Karpas-422 (cell line): ENCODE measurements around the gene FAM9A. TPM values are rescaled to one million over a fixed set of nuclear protein-coding genes. Genes with fewer than 3 reads are reported as not detected.

Experiments used
- DNase-seq: peaks from one replicate; pipeline ENCODE4 v3.0.0-alpha.2; 2015
- H2AFZ ChIP-seq: fragments of 200-600 bp; sonication (generic); 2 replicates; pipeline ENCODE4 v1.6.1; 2014; ENCODE audit warnings: antibody characterized with exemption, low read length, mixed read lengths
- H3K27ac ChIP-seq: fragments of 200-600 bp; sonication (generic); 2 replicates; pipeline ENCODE4 v1.5.1; 2014; ENCODE audit warnings: mild to moderate bottlenecking, low read length, moderate library complexity
- H3K27me3 ChIP-seq: fragments of 200-600 bp; sonication (generic); 2 replicates; pipeline ENCODE4 v1.6.1; 2014; ENCODE audit warnings: low read length, mixed read lengths
- H3K36me3 ChIP-seq: fragments of 200-600 bp; sonication (generic); 2 replicates; pipeline ENCODE4 v1.6.1; 2014; ENCODE audit warnings: low read length, mixed read lengths; ENCODE audit not compliant: insufficient read depth
- H3K4me1 ChIP-seq: fragments of 200-600 bp; sonication (generic); 2 replicates; pipeline ENCODE4 v1.6.1; 2014; ENCODE audit warnings: mild to moderate bottlenecking, low read length, mixed read lengths
- H3K4me2 ChIP-seq: fragments of 200-600 bp; sonication (generic); 2 replicates; pipeline ENCODE4 v1.6.1; 2014; ENCODE audit warnings: low read length, low read depth, mild to moderate bottlenecking; ENCODE audit not compliant: poor library complexity, severe bottlenecking
- H3K4me3 ChIP-seq: fragments of 200-600 bp; sonication (generic); 2 replicates; pipeline ENCODE4 v1.5.1; 2014; ENCODE audit warnings: mild to moderate bottlenecking, antibody characterized with exemption, low read length, mixed read lengths
- H3K79me2 ChIP-seq: fragments of 200-600 bp; sonication (generic); 2 replicates; pipeline ENCODE4 v1.6.1; 2014; ENCODE audit warnings: mild to moderate bottlenecking, low read length, mixed read lengths
- H3K9ac ChIP-seq: fragments of 200-600 bp; sonication (generic); 2 replicates; pipeline ENCODE4 v1.6.0; 2014; ENCODE audit warnings: low read length
- H3K9me2 ChIP-seq: fragments of 200-600 bp; sonication (generic), shearing (Covaris generic); replicated peaks from 2 replicates; pipeline ENCODE4 v1.6.0; 2014; ENCODE audit warnings: mild to moderate bottlenecking, low read length, moderate library complexity; ENCODE audit not compliant: insufficient read depth
- H3K9me3 ChIP-seq: fragments of 300-700, 200-600 bp; sonication (generic); 2 replicates; pipeline ENCODE4 v1.6.1; 2014; ENCODE audit warnings: low read length, mixed read lengths
- H4K20me1 ChIP-seq: fragments of 200-600 bp; sonication (generic); 2 replicates; pipeline ENCODE4 v1.6.1; 2014; ENCODE audit warnings: mild to moderate bottlenecking, antibody characterized with exemption, low read length, low read depth; ENCODE audit not compliant: insufficient read depth
- total RNA-seq: library from RNA; depleted of rRNA; stranded (reverse); fragments of >200 nt; shearing (Covaris generic); gene quantifications from 2 replicates; pipeline ENCODE4 v1.2.3, GENCODE V29; 2014; ENCODE audit warnings: low replicate concordance; rRNA removed

The FAM9A gene
- not detected in 2 replicates for total RNA-seq

DNA sequence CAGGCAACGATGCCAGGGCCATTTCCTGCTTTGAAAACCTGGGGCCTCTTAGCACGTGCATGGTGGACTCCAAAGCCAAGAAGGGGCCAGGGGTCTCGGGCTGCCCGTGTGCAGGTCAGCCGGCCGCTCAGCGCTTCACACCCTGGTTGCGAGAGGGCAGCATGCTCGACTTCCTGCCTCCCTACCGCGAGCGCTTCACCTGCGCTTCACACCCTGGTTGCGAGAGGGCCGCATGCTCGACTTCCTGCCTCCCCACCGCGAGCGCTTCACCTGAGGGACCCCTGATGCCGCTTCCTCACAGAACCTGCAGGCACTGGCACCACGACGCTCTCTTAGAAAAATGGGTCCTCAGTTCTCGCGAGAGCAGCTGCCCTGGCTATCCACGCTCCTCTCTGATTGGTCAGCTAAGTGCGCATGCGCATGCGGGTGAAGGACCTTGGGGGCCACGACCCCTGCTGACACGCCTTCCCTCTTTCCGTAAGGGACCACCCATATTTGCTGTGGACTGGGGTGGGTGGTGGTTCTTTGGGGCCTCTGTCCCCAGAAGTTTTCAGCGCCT, at the start of gene FAM9A:
Gene FAM9A (minus strand): TSS at position 343 of the 559 bp plus-strand sequence. CDS start 1,212 bp downstream, outside the sequence.
- no peaks in the 10 kb centered on the region for H4K20me1 ChIP-seq
- no peaks in the 10 kb centered on the region for H3K9me2 ChIP-seq
- no peak within 1 kb of the TSS for H3K4me2 ChIP-seq
- H3K4me3 ChIP-seq = no peak within 1 kb of the TSS
- no peak within 1 kb of the TSS for H3K27ac ChIP-seq
- no peak within 1 kb of the TSS for H3K9ac ChIP-seq
- H3K9me3 ChIP-seq = no peaks in the 10 kb centered on the region
- no peaks in the 10 kb centered on the region for H3K27me3 ChIP-seq
- no peaks in the 10 kb centered on the region for H3K36me3 ChIP-seq
- H3K4me1 ChIP-seq = no peaks in the 10 kb centered on the region
- DNase-seq = no peak
- H2AFZ ChIP-seq = no peak within 1 kb of the TSS
- H3K79me2 ChIP-seq = no peaks in the 10 kb centered on the region

GRCh38 chrX:8850478-8850877, 49.3 kb upstream of the FAM9A start:
- Histone ChIP-seq H3K4me1 (no peaks in the 10 kb centered on the region), H3K4me3 (no peak overlapping the region), H3K9me3 (no peaks in the 10 kb centered on the region), H3K9ac (no peak overlapping the region), H3K36me3 (no peaks in the 10 kb centered on the region), H3K27ac (no peak overlapping the region), H2AFZ (no peak overlapping the region), H3K9me2 (no peaks in the 10 kb centered on the region), H4K20me1 (no peaks in the 10 kb centered on the region), H3K27me3 (no peaks in the 10 kb centered on the region), H3K4me2 (no peak overlapping the region), H3K79me2 (no peaks in the 10 kb centered on the region)
- no peak for DNase-seq

DNA sequence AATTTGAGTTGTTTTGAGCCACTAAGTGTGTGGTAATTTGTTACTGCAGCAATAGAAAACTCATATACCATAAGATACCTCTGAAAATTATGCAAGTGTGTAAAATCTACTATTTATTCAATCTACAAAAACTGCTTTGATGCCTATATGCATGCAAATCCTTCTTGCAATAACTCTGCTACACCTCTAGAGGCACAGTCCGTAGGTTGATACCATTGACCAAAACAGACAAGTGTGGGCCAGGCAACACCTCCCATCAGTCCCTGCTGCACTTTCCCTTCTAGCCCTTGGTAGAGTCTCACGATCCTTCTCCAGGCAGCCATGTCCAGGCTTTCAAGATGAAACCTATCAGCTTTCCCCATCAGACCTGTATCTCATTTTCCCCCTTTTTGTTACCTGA, 48.8 kb upstream of the FAM9A start:
- DNase-seq = no peak

GRCh38 chrX:8849458-8849857, 48.3 kb upstream of the FAM9A start:
- no peak overlapping the region for H3K4me3 ChIP-seq
- no peaks in the 10 kb centered on the region for H3K4me1 ChIP-seq
- no peak overlapping the region for H3K27ac ChIP-seq
- H2AFZ ChIP-seq = no peak overlapping the region
- H3K9me2 ChIP-seq = no peaks in the 10 kb centered on the region
- no peak overlapping the region for H3K9ac ChIP-seq
- no peaks in the 10 kb centered on the region for H3K27me3 ChIP-seq
- no peak overlapping the region for H3K4me2 ChIP-seq
- no peaks in the 10 kb centered on the region for H3K36me3 ChIP-seq
- no peaks in the 10 kb centered on the region for H4K20me1 ChIP-seq
- DNase-seq = no peak
- no peaks in the 10 kb centered on the region for H3K9me3 ChIP-seq
- H3K79me2 ChIP-seq = no peaks in the 10 kb centered on the region

More for the DNA sequence above, 48.8 kb upstream of the FAM9A start:
- no peak overlapping the region for H3K9ac ChIP-seq
- no peaks in the 10 kb centered on the region for H3K9me2 ChIP-seq
- no peak overlapping the region for H3K27ac ChIP-seq
- H3K4me3 ChIP-seq = no peak overlapping the region
- no peak overlapping the region for H2AFZ ChIP-seq
- H3K36me3 ChIP-seq = no peaks in the 10 kb centered on the region
- no peaks in the 10 kb centered on the region for H3K79me2 ChIP-seq
- H3K27me3 ChIP-seq = no peaks in the 10 kb centered on the region
- no peaks in the 10 kb centered on the region for H3K9me3 ChIP-seq
- H3K4me2 ChIP-seq = no peak overlapping the region
- H3K4me1 ChIP-seq = no peaks in the 10 kb centered on the region
- no peaks in the 10 kb centered on the region for H4K20me1 ChIP-seq

- H3K4me2 ChIP-seq = no peak overlapping the region
- H3K4me1 ChIP-seq = no peaks in the 10 kb centered on the region
- no peaks in the 10 kb centered on the region for H3K9me2 ChIP-seq
- H3K9me3 ChIP-seq = no peaks in the 10 kb centered on the region
- H3K36me3 ChIP-seq = no peaks in the 10 kb centered on the region
- H3K27ac ChIP-seq = no peak overlapping the region
- no peak overlapping the region for H3K4me3 ChIP-seq
- H4K20me1 ChIP-seq = no peaks in the 10 kb centered on the region
- no peaks in the 10 kb centered on the region for H3K27me3 ChIP-seq
- no peak for DNase-seq
- H3K79me2 ChIP-seq = no peaks in the 10 kb centered on the region
- no peak overlapping the region for H3K9ac ChIP-seq
- H2AFZ ChIP-seq = no peak overlapping the region
Observed at GRCh38 chrX:8848911-8849310, 47.7 kb upstream of the FAM9A start.

DNA sequence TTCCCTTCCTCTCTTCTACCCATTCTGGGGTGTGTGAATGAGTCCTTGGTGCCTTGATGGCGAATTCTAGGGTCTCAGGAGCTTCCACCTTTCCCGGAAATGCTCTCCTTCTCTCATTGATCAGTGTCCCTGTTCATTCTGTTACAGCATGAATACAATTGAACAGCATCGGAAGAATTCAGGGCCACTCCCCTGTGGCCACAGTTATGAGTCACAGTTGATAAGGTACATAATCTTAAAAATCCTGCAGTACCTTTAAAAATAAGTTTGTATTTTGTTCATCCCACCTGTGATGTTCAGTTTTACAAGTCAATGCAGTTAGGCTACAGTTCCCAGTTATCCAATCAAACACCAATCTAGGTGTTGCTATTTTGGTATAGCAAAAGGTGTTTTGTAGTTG, 47.3 kb upstream of the FAM9A start:
- Histone ChIP-seq H3K9ac (no peak overlapping the region), H3K9me2 (no peaks in the 10 kb centered on the region), H2AFZ (no peak overlapping the region), H3K27me3 (no peaks in the 10 kb centered on the region), H3K9me3 (no peaks in the 10 kb centered on the region), H3K4me1 (no peaks in the 10 kb centered on the region), H3K4me2 (no peak overlapping the region), H3K79me2 (no peaks in the 10 kb centered on the region), H3K27ac (no peak overlapping the region), H3K4me3 (no peak overlapping the region), H3K36me3 (no peaks in the 10 kb centered on the region), H4K20me1 (no peaks in the 10 kb centered on the region)
- no peak for DNase-seq

DNA sequence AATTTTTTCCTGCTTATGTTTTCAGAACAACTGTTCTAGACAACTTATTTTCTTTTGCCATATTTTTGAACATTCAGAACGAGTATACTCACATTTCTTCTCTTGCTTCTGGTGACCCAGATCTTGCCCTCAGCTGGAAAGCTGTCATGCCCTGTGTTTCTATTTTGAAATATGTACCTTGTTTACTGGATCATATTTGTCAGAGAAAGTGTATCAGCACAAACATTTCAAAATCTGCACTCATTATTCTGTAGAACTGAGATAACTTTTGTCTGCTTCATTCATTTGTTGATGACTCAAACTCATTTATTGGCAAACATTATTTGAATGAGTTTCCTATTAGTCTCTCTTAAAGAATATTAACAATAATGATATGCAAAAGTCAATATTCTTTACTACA, 46.2 kb upstream of the FAM9A start:
- no peak for DNase-seq
- no peak overlapping the region for H2AFZ ChIP-seq
- no peaks in the 10 kb centered on the region for H3K9me3 ChIP-seq
- H3K9me2 ChIP-seq = no peaks in the 10 kb centered on the region
- H3K36me3 ChIP-seq = no peaks in the 10 kb centered on the region
- H3K4me3 ChIP-seq = no peak overlapping the region
- H3K9ac ChIP-seq = no peak overlapping the region
- no peak overlapping the region for H3K27ac ChIP-seq
- H3K79me2 ChIP-seq = no peaks in the 10 kb centered on the region
- no peaks in the 10 kb centered on the region for H3K4me1 ChIP-seq
- H3K4me2 ChIP-seq = no peak overlapping the region
- no peaks in the 10 kb centered on the region for H4K20me1 ChIP-seq
- H3K27me3 ChIP-seq = no peaks in the 10 kb centered on the region

- H4K20me1 ChIP-seq = no peaks in the 10 kb centered on the region
- no peak overlapping the region for H3K4me2 ChIP-seq
- no peak overlapping the region for H3K9ac ChIP-seq
- H3K4me1 ChIP-seq = no peaks in the 10 kb centered on the region
- H3K36me3 ChIP-seq = no peaks in the 10 kb centered on the region
- no peak overlapping the region for H3K4me3 ChIP-seq
- no peaks in the 10 kb centered on the region for H3K9me3 ChIP-seq
- H3K79me2 ChIP-seq = no peaks in the 10 kb centered on the region
- H3K9me2 ChIP-seq = no peaks in the 10 kb centered on the region
- no peak overlapping the region for H3K27ac ChIP-seq
- DNase-seq = no peak
- H3K27me3 ChIP-seq = no peaks in the 10 kb centered on the region
- H2AFZ ChIP-seq = no peak overlapping the region
Observed at GRCh38 chrX:8846266-8846665, 45.1 kb upstream of the FAM9A start.

- H4K20me1 ChIP-seq = no peaks in the 10 kb centered on the region
Observed at GRCh38 chrX:8845469-8845868, 44.3 kb upstream of the FAM9A start.

More at GRCh38 chrX:8845469-8845868, 44.3 kb upstream of the FAM9A start:
- Histone ChIP-seq H3K4me3 (no peak overlapping the region), H3K4me1 (no peaks in the 10 kb centered on the region), H3K4me2 (no peak overlapping the region), H3K9ac (no peak overlapping the region), H3K27ac (no peak overlapping the region), H3K9me2 (no peaks in the 10 kb centered on the region), H3K36me3 (no peaks in the 10 kb centered on the region), H2AFZ (no peak overlapping the region), H3K9me3 (no peaks in the 10 kb centered on the region), H3K79me2 (no peaks in the 10 kb centered on the region), H3K27me3 (no peaks in the 10 kb centered on the region)
- DNase-seq = no peak
